Measurements from ENCODE around the gene CCDC51. TPM values are rescaled to one million over a fixed set of nuclear protein-coding genes. Genes with fewer than 3 reads are reported as not detected.

CCDC51 gene
- total and polyA plus RNA-seq, 2 of the 13 experiments (the other 11 are each of a cell fraction or from before 2014, with no cell fraction given), result 18.1 to 29.4 TPM

DNA sequence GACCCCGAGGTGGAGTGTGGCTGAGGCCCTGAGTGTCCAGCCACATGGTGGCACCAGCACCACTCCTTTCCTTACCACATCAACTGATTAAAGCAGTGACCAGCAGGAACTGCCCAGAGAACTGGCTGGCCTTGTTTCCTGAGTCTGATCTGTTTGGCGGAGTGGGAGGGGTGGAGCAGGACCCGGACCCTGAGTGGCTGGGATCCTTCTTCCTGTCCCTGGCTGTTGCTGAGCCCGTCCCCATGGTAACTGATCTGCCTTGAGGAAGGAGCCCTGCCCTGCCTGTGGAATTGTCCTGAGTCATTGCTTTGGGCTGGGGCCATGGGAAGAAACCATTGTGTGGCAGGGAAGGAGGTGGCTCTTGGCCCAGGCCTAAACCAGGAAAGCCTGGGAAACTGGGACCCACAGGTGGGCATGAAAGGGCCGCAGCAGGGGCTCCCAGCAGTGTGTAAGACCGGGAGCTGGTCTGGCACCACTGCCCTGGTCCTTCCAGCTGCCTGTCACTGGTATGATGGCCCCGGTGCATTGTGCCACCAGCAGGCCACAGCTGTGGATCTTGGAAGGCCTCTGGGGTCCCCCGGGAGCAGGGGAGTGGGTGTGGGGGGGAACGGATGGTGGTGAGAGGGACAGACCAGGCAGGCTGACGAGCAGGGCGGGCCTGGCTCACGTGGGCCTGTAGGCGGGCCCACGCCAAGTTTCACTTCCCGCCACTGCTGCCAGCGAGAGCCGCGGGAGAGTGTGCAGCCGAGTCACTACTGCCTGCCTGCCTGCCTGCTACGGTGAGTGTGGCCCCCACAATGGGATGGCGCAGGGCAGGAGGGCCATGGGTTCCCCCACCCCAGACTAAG, 25.8 kb upstream of the CCDC51 start (continued):
- TF ChIP-seq, protein P1, sequence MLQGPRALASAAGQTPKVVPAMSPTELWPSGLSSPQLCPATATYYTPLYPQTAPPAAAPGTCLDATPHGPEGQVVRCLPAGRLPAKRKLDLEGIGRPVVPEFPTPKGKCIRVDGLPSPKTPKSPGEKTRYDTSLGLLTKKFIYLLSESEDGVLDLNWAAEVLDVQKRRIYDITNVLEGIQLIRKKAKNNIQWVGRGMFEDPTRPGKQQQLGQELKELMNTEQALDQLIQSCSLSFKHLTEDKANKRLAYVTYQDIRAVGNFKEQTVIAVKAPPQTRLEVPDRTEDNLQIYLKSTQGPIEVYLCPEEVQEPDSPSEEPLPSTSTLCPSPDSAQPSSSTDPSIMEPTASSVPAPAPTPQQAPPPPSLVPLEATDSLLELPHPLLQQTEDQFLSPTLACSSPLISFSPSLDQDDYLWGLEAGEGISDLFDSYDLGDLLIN (CRISPR knock-in tag; IDR thresholded peaks at IDR 0.05; ENCODE audit: borderline replicate concordance), result no peak
- TF ChIP-seq CBX2 (IDR thresholded peaks at IDR 0.05; ENCODE audit: low read depth, low read length) (no peak), CBX2 (CRISPR knock-in tag; IDR thresholded peaks at IDR 0.05; ENCODE audit: low read depth) (no peak), ZSCAN12 (CRISPR knock-in tag; IDR thresholded peaks at IDR 0.05) (no peak), RORA (CRISPR knock-in tag; IDR thresholded peaks at IDR 0.05) (no peak), GPBP1L1 (CRISPR knock-in tag; IDR thresholded peaks at IDR 0.05) (no peak), NR1H2 (CRISPR knock-in tag; IDR thresholded peaks at IDR 0.05; ENCODE audit: borderline replicate concordance, low read depth) (no peak), NONO (IDR thresholded peaks at IDR 0.05) (no peak), NONO (CRISPR knock-in tag; conservative IDR thresholded peaks at IDR 0.05) (peak; percentile 73), EHMT2 (IDR thresholded peaks at IDR 0.05; ENCODE audit: borderline replicate concordance, low read depth, low read length) (no peak), ZHX2 (IDR thresholded peaks at IDR 0.05; ENCODE audit: low read depth) (no peak), ZHX2 (CRISPR knock-in tag; IDR thresholded peaks at IDR 0.05; ENCODE audit: borderline replicate concordance) (no peak), ZNF720 (CRISPR knock-in tag; IDR thresholded peaks at IDR 0.05) (no peak), ZNF460 (CRISPR knock-in tag; IDR thresholded peaks at IDR 0.05; ENCODE audit: borderline replicate concordance) (no peak), ATAD3A (CRISPR knock-in tag; IDR thresholded peaks at IDR 0.05) (no peak)
- TF ChIP-seq, protein P2, sequence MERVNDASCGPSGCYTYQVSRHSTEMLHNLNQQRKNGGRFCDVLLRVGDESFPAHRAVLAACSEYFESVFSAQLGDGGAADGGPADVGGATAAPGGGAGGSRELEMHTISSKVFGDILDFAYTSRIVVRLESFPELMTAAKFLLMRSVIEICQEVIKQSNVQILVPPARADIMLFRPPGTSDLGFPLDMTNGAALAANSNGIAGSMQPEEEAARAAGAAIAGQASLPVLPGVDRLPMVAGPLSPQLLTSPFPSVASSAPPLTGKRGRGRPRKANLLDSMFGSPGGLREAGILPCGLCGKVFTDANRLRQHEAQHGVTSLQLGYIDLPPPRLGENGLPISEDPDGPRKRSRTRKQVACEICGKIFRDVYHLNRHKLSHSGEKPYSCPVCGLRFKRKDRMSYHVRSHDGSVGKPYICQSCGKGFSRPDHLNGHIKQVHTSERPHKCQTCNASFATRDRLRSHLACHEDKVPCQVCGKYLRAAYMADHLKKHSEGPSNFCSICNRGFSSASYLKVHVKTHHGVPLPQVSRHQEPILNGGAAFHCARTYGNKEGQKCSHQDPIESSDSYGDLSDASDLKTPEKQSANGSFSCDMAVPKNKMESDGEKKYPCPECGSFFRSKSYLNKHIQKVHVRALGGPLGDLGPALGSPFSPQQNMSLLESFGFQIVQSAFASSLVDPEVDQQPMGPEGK (CRISPR knock-in tag; IDR thresholded peaks at IDR 0.05), result 0 out of 2 replicates have a peak, but pooled peaks have one; percentile 23
- TF ChIP-seq, protein P3, sequence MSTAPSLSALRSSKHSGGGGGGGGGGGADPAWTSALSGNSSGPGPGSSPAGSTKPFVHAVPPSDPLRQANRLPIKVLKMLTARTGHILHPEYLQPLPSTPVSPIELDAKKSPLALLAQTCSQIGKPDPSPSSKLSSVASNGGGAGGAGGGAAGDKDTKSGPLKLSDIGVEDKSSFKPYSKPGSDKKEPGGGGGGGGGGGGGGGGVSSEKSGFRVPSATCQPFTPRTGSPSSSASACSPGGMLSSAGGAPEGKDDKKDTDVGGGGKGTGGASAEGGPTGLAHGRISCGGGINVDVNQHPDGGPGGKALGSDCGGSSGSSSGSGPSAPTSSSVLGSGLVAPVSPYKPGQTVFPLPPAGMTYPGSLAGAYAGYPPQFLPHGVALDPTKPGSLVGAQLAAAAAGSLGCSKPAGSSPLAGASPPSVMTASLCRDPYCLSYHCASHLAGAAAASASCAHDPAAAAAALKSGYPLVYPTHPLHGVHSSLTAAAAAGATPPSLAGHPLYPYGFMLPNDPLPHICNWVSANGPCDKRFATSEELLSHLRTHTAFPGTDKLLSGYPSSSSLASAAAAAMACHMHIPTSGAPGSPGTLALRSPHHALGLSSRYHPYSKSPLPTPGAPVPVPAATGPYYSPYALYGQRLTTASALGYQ (CRISPR knock-in tag; IDR thresholded peaks at IDR 0.05), result no peak

Data from HepG2 (cell line).